Stimulated activated CD8-positive, alpha-beta memory T cell treated with anti-CD3 and anti-CD28 coated beads, Interleukin-7, amount 100 ng/mL, for 1 hour (primary cell): ENCODE results near the gene COL9A1.

Source experiments
- DNase-seq, 2 donors: peaks; one replicate each; pipeline ENCODE4 v3.0.0-alpha.2; 2020; ENCODE audit warnings: low read depth in 2 of 2

Gene COL9A1

DNA sequence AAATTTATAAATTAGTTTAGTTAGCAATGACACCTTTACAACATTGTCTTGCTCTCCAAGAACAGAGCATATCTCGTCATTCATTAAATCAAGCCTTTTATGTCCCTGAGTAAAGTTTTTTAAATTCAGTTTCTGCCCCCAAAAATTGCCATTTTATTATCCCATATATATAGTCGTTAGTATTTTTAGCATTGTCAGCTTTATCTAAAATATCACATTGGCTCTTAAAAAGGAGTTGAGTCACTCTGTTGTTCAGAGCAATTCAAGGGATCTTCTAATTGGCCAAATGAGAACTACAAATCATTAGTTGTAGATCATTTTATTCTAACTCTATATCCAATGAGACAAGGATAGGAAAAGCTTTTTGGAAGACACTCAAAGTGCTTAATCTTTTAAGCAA, 127.1 kb downstream of the COL9A1 start:
- no peak for DNase-seq

- no peak for DNase-seq
These were observed 130.6 kb downstream of the COL9A1 start for GRCh38 chr6:70172252-70172651.

GRCh38 chr6:70171236-70171635, 131.6 kb downstream of the COL9A1 start:
- DNase-seq, result no peak

GRCh38 chr6:70168681-70169377, 134.1 kb downstream of the COL9A1 start:
- no peak for DNase-seq
